ENCODE measurements around the gene SPATS2L.

The SPATS2L gene

GRCh38 chr2:200348897-200349563, 42.5 kb downstream of the SPATS2L start:
- no peak for DNase-seq (ENCODE audit: low read depth in 2 of 2)

DNA sequence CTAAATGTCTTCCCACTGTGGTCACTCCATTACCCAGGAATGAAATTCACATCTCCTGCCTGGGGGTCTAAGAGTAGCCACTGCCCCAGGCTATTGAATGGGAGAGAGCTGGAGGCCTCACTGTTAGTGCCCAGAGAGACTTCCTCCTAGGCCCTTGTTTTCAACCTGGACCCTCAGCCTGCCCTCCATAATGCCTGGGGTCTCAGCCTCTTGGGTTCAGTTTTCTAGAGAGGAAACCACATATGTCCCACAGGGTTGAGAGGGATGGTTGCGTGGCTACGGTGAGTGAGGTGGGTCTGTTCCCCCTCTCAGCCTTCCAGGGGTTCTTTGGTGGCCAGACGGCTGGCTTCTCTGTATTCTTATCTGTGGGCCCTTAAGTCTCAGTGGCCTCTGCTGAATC, 43.4 kb downstream of the SPATS2L start:
- no peak for DNase-seq (ENCODE audit: low read depth in 2 of 2)

GRCh38 chr2:200350850-200351285, 44.4 kb downstream of the SPATS2L start:
- no peak for DNase-seq (ENCODE audit: low read depth in 2 of 2)

DNA sequence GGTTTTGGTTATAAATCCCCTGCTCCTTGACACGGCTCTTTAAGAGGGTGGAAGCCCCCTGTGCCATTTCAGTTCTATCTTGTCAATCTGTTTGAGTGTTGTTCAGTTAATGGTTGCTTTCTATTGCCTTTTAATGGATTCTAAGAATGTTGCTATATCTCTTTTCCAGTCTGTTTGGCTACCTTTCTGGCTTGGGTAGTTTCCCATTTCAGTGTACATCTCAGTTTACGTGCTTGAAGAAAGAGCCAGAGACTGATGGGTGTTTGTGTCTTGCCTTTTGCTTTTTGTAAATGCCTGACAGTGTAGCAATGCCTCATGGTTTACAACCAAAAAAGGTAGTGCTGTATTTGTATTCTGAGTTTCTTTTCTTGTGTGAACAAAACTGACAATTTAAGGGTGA, 45.3 kb downstream of the SPATS2L start:
- no peak for DNase-seq (ENCODE audit: low read depth in 2 of 2)

DNA sequence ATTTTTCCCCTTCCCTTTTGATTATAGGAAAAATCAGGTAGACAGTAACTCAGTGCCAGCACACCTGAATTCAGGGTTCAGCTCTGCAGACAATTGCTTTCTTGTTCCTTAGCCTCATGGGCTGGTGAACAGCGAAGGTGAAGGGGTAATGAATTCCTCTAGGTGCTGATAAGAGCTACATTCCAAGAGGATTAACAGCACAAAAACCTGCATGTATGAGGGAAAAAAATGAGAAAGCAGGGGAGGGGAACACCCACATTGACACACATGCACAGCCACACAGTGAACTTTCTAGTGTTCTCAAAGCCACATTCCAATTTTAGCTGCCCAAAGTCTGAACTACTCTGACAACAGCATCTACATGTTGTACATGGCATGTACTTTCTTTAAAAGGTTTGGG, 46.1 kb downstream of the SPATS2L start:
- no peak for DNase-seq (ENCODE audit: low read depth in 2 of 2)

DNA sequence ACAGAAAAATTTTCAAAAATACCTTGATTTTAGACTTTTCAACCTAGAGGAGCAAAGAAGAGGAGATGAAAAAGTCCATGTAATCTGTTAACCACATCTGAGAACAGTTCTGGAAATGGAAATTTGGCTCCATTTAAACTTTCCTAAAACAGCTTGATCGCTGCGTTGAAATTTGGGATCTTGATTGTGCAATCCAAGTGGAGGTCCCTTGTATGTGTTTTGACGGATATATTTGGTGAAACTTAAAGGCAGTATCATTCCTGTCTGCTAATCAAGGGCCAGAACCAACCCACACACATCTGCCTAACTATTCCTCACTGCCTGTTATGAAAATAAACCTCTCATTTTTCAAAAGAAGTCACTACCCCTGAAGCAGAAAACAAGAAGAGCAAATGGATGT, 46.6 kb downstream of the SPATS2L start:
- no peak for DNase-seq (ENCODE audit: low read depth in 2 of 2)

- DNase-seq (ENCODE audit: low read depth in 2 of 2), result no peak
Observed at GRCh38 chr2:200353874-200354273, 47.4 kb downstream of the SPATS2L start.

DNA sequence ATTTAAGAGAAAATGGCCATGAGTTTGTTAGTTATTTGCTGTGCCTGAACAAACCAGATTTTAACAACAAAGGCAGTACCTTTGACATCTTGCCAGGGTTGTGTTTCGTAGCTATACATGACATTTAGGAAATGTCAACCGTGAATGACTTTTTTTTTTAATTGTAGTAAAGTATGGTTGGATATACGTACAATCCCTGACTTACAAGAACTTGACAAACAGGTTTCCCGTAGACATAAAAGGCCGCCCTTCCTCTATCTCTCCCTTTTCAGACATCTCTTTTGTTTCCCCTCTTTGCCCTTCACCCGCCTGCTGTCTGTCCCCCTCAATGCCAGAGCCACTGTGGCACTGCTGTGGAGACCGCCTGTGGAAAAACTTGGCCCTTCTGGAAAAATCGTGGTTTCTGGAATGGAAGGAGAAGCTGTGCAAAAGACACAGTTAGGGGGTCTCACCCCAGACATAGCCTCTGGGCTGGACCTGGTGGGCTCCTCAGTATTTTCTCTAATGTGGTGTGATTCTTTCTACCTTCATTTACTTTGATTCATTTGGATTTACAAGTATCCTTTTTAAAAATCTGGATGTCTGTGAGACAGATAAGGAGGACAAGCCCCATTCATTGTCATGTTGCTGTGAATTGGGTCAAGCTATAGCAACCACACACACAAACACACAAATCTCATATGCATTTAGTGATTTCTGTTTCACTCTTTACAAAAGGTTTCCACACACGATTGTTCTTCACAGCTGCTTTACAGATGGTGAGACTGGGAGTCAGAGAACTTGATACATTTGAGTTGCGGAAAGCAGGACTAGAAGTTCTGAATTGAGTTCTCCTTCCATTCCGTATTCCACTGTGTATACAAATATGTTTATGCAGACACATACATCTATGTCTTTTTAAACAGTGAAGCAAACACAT, 48.6 kb downstream of the SPATS2L start:
- no peak for DNase-seq (ENCODE audit: low read depth in 2 of 2)

DNA sequence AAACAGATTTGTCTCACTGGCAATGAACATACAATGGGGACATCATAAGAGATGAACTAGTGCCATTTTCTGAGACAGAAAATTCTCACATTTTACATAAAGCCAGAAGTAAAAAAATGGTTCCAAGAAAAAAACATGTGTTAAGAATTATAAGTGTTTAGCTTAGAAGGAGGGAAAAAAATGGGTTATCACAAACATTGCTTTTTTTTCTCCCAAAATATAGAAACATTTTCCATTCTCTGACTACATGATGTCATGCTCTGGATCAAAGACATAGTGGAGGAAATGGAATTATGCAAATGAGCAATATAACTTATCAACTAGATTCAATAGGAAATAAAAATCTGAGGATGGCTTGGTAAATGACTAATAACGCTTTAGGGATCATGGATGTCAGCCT, 49.8 kb downstream of the SPATS2L start:
- no peak for DNase-seq (ENCODE audit: low read depth in 2 of 2)

- no peak for DNase-seq (ENCODE audit: low read depth in 2 of 2)
Observed at GRCh38 chr2:200356857-200357384, 50.4 kb downstream of the SPATS2L start.

DNA sequence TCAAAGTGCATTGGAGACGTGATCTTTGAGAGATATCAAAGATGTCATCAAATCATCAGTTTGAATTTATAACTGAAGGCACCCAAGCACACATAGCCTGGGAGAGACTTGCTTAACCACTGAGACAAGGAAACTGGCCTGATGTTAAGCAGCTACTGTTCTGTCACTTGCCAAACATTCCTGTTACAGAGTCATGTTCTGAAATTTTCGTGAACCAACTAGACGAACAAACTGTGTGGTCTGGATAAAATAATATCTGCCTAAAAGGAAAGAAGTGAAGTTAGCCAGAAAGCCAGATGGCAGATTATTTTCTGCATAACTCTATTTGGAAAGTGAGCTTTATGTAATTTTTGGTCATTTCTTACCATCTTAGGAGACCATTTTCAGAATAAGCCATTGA, 51.4 kb downstream of the SPATS2L start:
- no peak for DNase-seq (ENCODE audit: low read depth in 2 of 2)

DNA sequence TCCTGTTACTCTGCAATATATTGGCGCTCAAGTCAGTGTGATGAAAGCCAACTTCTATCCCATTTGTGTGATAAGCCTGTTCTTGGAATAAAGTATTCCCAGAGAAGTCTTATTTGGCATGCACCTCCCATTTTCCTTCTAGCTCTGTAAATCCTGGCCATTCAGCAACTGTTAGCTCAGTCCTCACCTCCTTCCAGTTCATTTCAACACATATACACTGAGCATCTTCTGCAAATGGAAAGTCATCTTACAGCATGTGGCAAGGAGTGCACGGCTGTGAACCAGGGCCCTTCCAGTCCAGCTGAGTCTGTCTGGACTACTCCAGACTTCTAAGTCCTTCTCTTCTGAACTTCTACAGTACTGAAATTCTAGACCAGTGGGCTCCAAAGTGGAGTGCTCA, 53.1 kb downstream of the SPATS2L start:
- no peak for DNase-seq (ENCODE audit: low read depth in 2 of 2)

DNA sequence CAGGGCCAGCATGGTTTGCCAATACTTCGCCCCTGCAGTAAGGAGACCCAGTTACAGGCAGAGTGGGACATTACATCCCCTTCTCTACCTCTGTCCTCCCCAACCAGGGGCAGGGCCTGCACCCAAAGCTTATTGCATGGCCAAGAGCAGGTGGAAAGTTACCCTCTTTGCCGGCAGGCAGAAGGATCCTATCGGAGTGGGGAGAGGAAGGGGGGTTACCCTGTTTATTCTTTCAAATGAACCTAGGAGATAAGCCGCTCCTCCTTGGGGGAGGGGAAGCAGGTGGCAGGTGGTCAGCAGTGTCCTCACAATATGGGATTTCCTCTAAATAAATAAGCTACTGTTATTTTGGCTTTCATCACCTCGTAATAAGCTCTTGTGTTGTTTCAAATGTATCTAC, 53.9 kb downstream of the SPATS2L start:
- no peak for DNase-seq (ENCODE audit: low read depth in 2 of 2)

DNA sequence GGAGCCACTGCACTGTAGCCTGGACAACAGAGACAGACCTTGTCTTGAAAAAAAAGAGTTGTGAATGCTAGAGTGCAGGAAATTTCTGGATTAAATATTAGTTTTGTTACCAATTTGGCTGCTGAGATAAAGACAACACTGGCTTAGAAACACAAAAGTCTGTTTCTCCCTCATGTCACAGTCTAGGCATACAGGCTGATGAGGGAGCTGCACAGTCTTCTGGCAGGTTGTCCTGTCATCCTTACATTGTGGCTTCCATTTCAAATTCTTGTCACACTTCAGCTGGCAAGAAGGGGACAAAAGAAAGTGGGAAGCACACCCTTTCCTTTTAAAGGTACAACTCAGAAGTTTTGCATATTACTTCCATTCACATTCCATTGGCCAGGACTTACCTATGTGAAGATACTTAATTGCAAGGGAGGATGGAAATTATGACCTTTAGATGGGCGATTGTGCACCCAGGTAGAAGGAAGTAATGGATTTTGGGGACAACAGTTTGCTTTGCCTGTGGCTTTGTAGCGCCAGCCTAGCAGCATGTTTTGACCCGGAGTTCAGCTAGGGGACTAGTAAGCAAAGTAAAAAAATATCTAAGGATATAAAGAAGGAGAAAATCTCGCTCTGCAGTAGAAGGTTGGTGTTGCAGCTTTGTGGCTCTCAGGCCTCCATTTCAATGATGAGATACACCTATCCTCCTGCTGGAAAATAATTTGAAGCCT, 55.9 kb downstream of the SPATS2L start:
- DNase-seq (ENCODE audit: low read depth in 2 of 2), result no peak

DNA sequence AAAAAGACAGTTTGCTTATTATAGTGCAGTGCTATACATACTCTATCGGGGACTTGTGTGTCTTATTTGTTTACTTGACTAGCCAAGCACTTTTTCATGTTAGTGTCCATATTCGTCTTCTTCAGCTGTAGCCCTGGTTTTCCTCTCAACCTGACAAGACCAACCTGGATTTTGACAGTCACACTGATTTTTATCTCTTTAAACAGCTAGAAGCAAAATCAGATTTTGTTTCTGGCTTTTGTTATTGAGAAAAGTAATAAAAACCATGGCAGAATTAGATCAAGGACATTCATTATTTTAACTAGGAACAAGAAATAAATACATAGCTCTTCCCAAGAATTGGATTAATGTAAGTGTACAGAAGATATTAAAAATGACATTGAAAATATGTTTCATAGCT, 56.8 kb downstream of the SPATS2L start:
- DNase-seq (ENCODE audit: low read depth in 2 of 2), result no peak

DNA sequence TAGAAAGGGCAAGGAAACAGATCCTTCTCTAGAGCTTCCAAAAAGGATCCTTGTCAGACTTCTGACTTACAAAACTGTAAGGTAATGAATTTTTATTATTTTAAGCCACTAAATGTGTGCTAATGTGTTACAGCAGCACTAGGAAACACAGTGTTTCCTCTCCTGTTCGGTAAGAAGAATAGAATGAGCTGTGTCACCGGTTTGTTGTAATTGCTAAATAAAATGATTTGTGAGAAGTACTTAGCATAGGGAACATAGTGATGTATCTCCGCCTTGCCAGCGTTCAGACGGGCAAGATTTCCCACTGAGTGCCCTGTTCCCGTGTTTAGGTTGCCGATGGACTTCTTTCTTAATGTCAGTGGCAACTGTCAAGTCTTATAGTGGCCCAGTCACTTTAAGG, 57.6 kb downstream of the SPATS2L start:
- DNase-seq (ENCODE audit: low read depth in 2 of 2), result no peak

GRCh38 chr2:200364620-200365019, 58.1 kb downstream of the SPATS2L start:
- no peak for DNase-seq (ENCODE audit: low read depth in 2 of 2)

DNA sequence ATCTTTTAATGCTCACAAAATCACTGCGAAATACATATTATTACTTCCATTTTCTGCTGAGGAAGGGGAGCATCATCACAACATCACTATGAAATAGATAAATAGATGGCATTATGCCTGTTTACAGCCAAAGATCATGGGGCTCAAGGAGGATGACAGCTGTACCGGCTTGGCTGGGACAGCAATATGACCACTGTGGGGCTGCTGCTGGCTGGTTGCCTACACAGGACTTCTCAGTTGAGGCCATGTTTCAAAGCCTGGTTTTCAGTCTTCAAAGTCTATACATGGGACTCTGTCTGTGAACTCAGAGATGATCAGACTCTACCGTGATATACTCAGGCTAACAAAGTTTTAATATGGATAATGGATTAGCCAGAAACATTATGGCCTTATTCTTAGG, 58.7 kb downstream of the SPATS2L start:
- DNase-seq (ENCODE audit: low read depth in 2 of 2), result no peak

GRCh38 chr2:200367155-200367554, 60.7 kb downstream of the SPATS2L start:
- no peak for DNase-seq (ENCODE audit: low read depth in 2 of 2)

GRCh38 chr2:200369886-200370285, 63.4 kb downstream of the SPATS2L start:
- DNase-seq (ENCODE audit: low read depth in 2 of 2), result no peak

- no peak for DNase-seq (ENCODE audit: low read depth in 2 of 2)
Observed at GRCh38 chr2:200373231-200373630, 66.7 kb downstream of the SPATS2L start.

- DNase-seq (ENCODE audit: low read depth in 2 of 2), result peak in 1 of 2 donors; percentile 4
Observed at GRCh38 chr2:200373973-200374416, 67.5 kb downstream of the SPATS2L start.
